22Rv1 (cell line): ENCODE measurements around the gene EXOSC10.

Source experiments
- CTCF ChIP-seq: fragments of 450-650 bp; IDR thresholded peaks from 2 replicates; pipeline ENCODE4 v1.5.1; 2017; ENCODE audit warnings: mild to moderate bottlenecking
- ZFX ChIP-seq: fragments of 450-650 bp; IDR thresholded peaks from 2 replicates; pipeline ENCODE4 v1.6.1; 2017; ENCODE audit warnings: antibody characterized with exemption, borderline replicate concordance

GRCh38 chr1:11142618-11143391 lies 43.1 kb upstream of the EXOSC10 start:
- no peak for TF ChIP-seq CTCF
- TF ChIP-seq ZFX, result no peak
